Stimulated activated CD4-positive, alpha-beta T cell treated with anti-CD3 and anti-CD28 coated beads, Interleukin-1b, Interleukin-23, amount 100 ng/mL, for 1 hour (primary cell): ENCODE measurements around the gene ALPP.
"Not testable (repeated sequence)": the region's sequence is repeated elsewhere in the genome, so short reads cannot be mapped to it uniquely, and the experiment has no call there.

Source experiments
- DNase-seq, 2 donors: peaks; one replicate each; pipeline ENCODE4 v3.0.0-alpha.2; 2020; ENCODE audit warnings: low read depth in 2 of 2

The ALPP gene

DNA sequence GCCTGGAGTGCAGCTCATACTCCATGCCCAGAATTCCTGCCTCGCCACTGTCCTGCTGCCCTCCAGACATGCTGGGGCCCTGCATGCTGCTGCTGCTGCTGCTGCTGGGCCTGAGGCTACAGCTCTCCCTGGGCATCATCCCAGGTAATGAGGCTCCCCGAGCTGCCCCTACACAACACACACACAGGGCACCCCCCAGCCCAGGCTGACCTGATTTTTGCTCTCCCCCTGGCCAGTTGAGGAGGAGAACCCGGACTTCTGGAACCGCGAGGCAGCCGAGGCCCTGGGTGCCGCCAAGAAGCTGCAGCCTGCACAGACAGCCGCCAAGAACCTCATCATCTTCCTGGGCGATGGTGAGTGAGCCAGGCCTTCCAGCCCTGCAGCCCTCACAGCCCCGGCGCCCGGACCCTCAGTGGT lies at the start of gene ALPP:
Gene ALPP (plus strand): TSS at position 17 of the 417 bp plus-strand sequence. CDS start 52 bp downstream, at position 69.
- not testable (repeated sequence) for DNase-seq

- no peak for DNase-seq
Observed at GRCh38 chr2:232329716-232330067, 48.9 kb upstream of the ALPP start.

DNA sequence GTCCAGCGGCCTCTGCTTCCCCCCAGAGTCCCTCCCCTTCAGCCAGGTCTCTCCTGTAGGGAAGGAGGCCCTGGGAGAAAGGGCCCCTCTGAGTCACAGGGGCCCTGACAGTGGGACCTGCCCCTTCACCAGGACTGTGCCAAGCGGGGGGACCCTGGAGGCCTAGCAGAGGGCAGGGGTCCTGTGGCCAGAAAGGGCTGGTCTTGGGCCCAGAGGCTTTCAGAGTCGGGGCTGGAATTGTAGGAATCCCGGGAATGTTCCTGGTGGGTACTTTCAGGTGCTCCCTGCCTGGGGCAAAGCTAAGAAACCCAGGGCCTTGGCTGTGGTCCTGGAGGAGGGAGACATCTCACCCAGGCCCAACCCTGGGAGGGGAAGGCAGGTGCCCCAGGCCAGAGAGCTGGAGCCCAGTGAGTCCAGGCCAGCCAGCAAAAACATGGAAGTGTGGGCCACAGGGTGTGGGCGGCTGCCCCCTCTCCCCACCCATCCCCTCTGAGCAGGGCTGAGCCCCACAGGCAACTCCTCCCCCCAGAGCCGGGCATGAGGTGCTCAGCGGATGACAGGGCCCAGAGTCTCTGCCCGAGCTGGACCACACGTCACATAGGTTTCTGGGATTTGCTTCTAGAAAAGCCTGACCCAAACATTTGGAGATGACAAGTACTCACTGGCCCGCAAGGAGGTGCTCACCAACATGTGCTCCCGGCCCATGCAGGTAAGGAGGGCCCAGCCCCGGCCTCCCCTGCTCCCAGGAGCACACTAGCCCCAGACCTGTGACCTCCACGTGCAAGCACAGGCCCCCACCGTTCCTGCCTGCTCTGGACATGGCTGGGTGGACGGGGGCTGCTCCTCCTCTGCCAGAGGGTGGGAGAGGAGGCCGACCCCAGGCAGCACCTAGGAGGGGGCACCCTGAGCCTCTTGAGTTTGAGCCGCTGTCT lies 48.2 kb upstream of the ALPP start:
- no peak for DNase-seq

- DNase-seq: not testable (repeated sequence)
Observed at GRCh38 chr2:232331061-232331460, 47.5 kb upstream of the ALPP start.

GRCh38 chr2:232331641-232332040 lies 46.9 kb upstream of the ALPP start:
- not testable (repeated sequence) for DNase-seq

DNA sequence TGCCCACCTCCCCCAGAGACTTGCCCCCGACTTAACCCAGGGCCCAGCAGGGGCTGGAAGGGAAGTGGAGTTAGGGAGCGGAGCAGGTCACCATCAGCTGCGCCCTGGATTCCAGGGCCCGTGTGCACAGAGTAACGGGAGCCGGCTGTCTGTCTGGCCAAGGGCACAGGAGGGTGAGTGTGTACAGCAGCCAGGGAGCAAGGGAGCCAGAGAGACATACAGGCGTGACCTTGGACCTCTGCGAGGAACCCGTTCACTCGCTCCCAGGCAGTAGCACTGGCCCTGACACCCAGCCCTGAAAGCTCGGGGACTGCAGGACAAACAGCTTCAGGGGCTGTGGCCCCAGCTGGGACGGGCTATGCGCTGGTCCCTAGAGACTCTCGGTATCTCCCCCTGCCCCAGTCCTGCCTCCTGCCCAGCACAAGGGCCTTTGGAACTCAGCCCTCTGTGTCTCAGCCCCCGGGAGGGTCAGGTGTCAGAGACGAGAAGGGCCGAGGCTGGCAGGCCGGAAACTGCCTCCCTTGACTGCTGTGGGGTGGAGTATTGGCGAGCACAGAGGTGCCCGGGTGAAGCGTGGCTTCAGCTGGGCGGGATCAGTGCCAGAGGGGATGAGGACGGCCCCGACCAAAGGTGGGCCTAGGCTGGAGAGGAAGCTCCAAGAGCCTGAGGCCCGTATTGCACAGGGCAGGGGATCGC lies 46.2 kb upstream of the ALPP start:
- not testable (repeated sequence) for DNase-seq

GRCh38 chr2:232332940-232333259 lies 45.7 kb upstream of the ALPP start:
- DNase-seq: no peak

DNA sequence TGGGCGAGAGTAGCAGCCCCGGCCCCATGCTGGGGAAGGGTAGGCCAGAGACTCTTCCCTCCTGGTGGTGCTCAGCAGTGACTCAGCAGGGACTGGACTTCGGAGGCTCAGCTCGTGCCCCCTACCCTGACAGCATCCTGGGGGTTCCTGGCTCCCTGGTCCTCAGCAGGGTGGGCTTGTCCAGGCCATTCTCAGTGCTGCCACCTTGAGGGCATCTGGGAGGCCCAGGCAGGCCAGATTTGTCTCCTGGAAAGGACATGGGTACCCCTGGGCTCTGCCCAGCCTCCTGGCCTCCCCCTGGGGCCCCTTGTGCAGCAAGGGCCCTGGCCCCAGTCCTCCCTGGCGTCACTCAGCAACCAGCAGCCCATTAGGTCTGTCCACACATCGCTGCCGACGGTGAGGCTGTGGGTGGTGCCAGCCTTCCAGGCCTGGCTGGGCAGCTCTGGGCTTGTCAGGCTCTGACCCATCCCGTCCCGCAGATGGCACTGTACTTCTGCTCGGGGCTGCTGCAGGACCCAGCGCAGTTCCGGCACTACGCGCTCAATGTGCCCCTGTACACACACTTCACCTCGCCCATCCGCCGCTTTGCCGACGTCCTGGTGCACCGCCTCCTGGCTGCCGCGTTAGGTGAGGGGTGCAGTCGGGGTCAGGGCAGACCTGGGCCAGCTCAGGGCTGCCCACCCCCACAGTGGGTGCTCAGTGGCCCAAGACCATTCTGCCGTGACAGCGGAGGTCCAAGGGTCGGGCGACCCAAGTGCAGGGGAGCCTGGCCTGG lies 45.0 kb upstream of the ALPP start:
- DNase-seq: no peak

- not testable (repeated sequence) for DNase-seq
Observed at GRCh38 chr2:232334136-232334884, 44.2 kb upstream of the ALPP start.

- not testable (repeated sequence) for DNase-seq
Observed at GRCh38 chr2:232334885-232335205, 43.7 kb upstream of the ALPP start.

- DNase-seq: not testable (repeated sequence)
Observed at GRCh38 chr2:232335206-232335858, 43.2 kb upstream of the ALPP start.

GRCh38 chr2:232335859-232336215 lies 42.7 kb upstream of the ALPP start:
- no peak for DNase-seq

GRCh38 chr2:232336241-232336736 lies 42.3 kb upstream of the ALPP start:
- DNase-seq: no peak

- no peak for DNase-seq
Observed at GRCh38 chr2:232336981-232337720, 41.4 kb upstream of the ALPP start.

DNA sequence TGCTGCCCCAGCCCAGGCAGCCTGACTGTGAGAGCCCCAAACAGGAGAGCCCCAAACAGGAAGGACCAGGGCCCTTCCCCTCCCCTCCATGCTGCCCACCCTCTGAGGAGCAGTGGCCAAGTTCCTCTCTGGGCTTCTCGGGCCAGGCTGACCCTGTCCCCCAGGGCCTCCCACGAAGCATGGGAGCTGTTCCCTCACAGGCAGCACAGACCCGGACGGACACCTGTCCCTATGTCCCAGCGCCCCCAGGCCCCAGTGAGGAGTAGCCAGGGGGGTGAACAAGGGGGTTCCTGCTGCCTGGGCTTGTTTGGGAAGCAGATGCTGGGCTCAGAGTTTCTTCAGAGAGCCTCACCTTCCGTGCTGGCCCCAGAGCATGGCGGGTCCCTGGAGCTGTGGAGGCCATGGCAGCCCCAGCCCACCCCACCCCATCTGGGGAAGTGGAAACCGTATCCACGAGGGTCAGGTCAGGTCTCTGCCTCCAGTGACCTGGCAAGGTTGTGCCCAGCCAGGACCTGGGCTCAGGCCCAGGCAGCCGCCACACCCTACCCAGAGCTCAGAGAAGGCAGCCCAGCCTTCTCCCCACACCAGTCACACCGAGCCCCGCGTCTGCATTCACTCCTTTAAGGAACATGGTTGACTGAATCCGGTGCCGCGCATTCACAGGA lies 40.3 kb upstream of the ALPP start:
- not testable (repeated sequence) for DNase-seq

DNA sequence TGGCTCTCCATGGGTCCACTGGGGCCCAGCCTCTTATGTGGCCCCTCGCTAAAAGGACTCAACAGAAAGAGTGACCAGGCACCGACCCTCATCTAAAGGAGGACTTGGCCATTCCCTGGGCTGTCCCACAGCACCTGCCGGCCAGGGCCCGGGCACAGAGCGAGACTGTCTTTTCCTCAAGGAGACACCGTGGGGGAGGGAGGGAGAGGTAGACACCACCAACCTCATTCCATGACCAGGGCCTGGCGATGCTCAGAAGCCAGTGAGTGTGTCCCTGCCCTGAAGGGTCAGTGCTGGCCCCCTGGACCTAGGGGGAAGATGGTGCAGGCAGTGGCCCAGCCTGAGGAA lies 39.8 kb upstream of the ALPP start:
- no peak for DNase-seq

DNA sequence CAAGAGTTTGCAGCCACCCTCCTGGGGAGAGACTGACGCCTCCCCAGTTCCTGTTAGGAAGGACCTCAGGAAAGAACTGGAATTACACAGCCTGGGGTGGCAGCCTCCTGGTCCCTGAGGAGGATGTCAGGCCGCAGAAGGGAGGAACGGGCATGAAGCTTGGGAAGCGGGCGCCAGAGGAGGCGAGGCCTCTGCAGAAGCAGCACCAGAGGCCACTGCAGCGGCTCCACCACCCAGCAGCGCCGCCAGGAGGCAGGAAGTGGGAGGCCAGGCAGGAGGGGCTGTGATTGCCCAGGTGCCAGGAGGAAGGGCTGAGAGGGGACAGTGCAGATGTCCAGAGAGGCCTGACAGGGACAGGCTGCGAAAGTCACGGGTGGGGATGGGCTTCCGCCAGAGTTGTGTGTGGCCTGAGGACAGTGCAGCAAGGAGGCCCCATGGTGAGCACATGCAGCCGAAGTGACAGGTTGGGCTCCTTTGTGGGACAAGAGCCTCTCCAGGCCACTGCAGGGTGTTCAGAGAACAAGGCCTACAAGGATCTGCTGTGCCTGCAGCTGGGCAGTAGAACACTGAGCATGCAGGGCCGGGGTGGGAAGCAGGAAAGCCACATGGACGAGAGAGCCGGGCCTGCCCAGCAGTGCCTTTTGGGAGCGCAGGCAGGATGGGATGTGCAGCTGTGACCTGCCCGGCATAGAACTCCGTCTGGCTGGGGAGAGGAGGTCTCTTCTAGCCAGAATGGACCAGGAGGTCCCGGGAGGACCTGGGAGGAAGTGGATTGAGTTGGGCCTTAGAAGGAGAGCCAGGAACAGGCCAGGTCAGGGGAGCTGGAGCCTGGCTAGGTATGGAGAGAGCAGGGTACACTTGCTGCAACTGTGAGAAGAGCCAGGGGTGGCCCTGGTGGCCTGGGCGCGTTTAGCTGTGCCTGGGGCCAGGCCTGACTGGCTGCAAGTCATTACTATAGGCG lies 39.1 kb upstream of the ALPP start:
- DNase-seq: no peak

GRCh38 chr2:232340171-232340935 lies 38.2 kb upstream of the ALPP start:
- DNase-seq: no peak
